Measurements from ENCODE around the gene GALR2. TPM values are rescaled to one million over a fixed set of nuclear protein-coding genes. Genes with fewer than 3 reads are reported as not detected.
A peak's percentile ranks its signal among the peaks of the same experiment; 100 is the strongest.

Gene GALR2, protein sequence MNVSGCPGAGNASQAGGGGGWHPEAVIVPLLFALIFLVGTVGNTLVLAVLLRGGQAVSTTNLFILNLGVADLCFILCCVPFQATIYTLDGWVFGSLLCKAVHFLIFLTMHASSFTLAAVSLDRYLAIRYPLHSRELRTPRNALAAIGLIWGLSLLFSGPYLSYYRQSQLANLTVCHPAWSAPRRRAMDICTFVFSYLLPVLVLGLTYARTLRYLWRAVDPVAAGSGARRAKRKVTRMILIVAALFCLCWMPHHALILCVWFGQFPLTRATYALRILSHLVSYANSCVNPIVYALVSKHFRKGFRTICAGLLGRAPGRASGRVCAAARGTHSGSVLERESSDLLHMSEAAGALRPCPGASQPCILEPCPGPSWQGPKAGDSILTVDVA
- total RNA-seq = under 1 TPM in 1 of 2 donors, not detected in 1; 0.40 TPM
- polyA plus RNA-seq = under 1 TPM; 0.20 to 0.44 TPM
- long read RNA-seq, donor 1 = 0 reads
- long read RNA-seq, donor 2 = 0 reads
- long read RNA-seq, donor 3 = 0 reads
- long read RNA-seq, donor 4 = 0 reads
- long read RNA-seq, donor 5 = 0 reads

DNA sequence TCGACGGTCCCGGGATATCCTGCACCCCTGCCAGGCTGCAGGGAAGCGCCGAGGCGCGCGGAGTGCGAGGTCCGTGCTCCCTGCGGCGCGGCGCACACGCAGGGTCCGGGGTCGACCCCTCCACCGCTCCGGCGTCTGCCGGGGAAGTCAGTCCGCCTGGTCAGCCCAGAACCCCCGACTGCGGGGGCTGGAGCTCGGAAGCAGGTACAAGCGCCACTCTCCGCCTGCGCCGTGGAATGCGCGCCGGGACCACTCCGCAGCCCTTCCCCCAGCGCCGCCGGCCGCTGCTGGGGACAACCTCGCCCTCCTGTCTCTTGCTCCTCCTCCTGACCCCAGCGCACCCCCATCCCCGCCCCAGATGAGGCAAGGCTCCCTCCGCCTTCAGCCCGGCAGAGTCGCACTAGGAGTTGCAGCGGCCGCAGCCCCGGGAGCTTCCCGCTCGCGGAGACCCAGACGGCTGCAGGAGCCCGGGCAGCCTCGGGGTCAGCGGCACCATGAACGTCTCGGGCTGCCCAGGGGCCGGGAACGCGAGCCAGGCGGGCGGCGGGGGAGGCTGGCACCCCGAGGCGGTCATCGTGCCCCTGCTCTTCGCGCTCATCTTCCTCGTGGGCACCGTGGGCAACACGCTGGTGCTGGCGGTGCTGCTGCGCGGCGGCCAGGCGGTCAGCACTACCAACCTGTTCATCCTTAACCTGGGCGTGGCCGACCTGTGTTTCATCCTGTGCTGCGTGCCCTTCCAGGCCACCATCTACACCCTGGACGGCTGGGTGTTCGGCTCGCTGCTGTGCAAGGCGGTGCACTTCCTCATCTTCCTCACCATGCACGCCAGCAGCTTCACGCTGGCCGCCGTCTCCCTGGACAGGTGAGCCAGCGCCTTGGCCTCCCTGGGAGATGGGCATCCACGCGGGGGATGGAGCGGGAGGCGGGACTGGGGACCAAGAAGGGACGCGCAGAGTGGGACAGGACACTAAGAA lies at the start of gene GALR2:
GALR2 (plus strand) TSS at position 392 of the 974 bp plus-strand sequence; CDS start at position 495, 103 bp downstream.
- Histone ChIP-seq H3K36me3 (ENCODE audit: control insufficient read depth in 4 of 4, insufficient read depth in 4 of 4, low read length in 4 of 4) (no peaks in the 10 kb centered on the region), H3K4me3 (no peak within 1 kb of the TSS), H3K9me3 (ENCODE audit: control insufficient read depth in 4 of 4, insufficient read depth in 3 of 4, low read length in 3 of 4) (peaks cover 0 to 8% (median 0%) of the 10 kb centered on the region in 4 donors), H3K9ac (ENCODE audit: insufficient read depth in 1 of 2, low read length in 2 of 2) (no peak within 1 kb of the TSS), H3K4me1 (ENCODE audit: control insufficient read depth in 5 of 5, insufficient read depth in 5 of 5, low read length in 5 of 5) (peaks cover 0 to 33% (median 10%) of the 10 kb centered on the region in 5 donors), H3K27ac (ENCODE audit: low read depth in 1 of 2, low read length in 1 of 2) (no peak within 1 kb of the TSS), H3K27me3 (ENCODE audit: control insufficient read depth in 3 of 3, insufficient read depth in 3 of 3, low read length in 2 of 3) (peaks cover 4 to 57% (median 50%) of the 10 kb centered on the region in 3 donors)
- ATAC-seq (ENCODE audit: insufficient read depth, low FRiP score) (no peak), DNase-seq (no peak)
- TF ChIP-seq, protein P1, sequence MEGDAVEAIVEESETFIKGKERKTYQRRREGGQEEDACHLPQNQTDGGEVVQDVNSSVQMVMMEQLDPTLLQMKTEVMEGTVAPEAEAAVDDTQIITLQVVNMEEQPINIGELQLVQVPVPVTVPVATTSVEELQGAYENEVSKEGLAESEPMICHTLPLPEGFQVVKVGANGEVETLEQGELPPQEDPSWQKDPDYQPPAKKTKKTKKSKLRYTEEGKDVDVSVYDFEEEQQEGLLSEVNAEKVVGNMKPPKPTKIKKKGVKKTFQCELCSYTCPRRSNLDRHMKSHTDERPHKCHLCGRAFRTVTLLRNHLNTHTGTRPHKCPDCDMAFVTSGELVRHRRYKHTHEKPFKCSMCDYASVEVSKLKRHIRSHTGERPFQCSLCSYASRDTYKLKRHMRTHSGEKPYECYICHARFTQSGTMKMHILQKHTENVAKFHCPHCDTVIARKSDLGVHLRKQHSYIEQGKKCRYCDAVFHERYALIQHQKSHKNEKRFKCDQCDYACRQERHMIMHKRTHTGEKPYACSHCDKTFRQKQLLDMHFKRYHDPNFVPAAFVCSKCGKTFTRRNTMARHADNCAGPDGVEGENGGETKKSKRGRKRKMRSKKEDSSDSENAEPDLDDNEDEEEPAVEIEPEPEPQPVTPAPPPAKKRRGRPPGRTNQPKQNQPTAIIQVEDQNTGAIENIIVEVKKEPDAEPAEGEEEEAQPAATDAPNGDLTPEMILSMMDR (IDR thresholded peaks at IDR 0.05; ENCODE audit: control extremely low read depth, extremely low read depth) = no peak
- WGBS, 2 donors = 3 to 5% methylated on average over 86 to 92 of the region's 92 CpGs

DNA sequence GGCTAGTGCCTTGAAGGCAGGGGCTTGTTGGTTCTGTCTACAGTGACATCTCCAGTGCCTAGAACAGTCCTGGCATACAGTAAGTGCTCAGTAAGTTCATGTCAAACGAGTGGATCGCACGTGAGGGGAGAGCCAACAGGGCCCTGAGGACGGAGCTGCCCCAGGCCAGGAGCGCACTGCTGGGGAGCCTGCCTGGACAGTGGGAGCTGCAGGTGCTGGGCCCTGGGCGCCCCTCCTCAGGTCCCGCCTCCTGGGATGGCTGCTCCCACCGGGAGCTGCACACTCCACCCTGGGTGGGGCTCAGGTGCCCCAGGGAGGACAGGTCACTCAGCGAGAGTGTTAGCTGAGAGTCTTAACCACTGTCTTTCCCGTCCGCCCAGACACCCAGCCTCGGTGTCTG lies 49.3 kb upstream of the GALR2 start:
- Histone ChIP-seq H3K9me3 (ENCODE audit: control insufficient read depth in 4 of 4, insufficient read depth in 3 of 4, low read length in 3 of 4) (no peaks in the 10 kb centered on the region), H3K9ac (ENCODE audit: insufficient read depth in 1 of 2, low read length in 2 of 2) (no peak overlapping the region), H3K36me3 (ENCODE audit: control insufficient read depth in 4 of 4, insufficient read depth in 4 of 4, low read length in 4 of 4) (peaks cover 0 to 2% (median 0%) of the 10 kb centered on the region in 4 donors), H3K27me3 (ENCODE audit: control insufficient read depth in 3 of 3, insufficient read depth in 3 of 3, low read length in 2 of 3) (no peaks in the 10 kb centered on the region), H3K4me1 (ENCODE audit: control insufficient read depth in 5 of 5, insufficient read depth in 5 of 5, low read length in 5 of 5) (peaks cover 0 to 6% (median 0%) of the 10 kb centered on the region in 5 donors), H3K4me3 (no peak overlapping the region), H3K27ac (ENCODE audit: low read depth in 1 of 2, low read length in 1 of 2) (no peak overlapping the region)
- TF ChIP-seq, protein P1 (IDR thresholded peaks at IDR 0.05; ENCODE audit: control extremely low read depth, extremely low read depth) = no peak
- WGBS, 2 donors = 67 to 89% methylated on average over 12 of the region's 12 CpGs
- no peak for ATAC-seq (ENCODE audit: insufficient read depth, low FRiP score)
- no peak for DNase-seq

DNA sequence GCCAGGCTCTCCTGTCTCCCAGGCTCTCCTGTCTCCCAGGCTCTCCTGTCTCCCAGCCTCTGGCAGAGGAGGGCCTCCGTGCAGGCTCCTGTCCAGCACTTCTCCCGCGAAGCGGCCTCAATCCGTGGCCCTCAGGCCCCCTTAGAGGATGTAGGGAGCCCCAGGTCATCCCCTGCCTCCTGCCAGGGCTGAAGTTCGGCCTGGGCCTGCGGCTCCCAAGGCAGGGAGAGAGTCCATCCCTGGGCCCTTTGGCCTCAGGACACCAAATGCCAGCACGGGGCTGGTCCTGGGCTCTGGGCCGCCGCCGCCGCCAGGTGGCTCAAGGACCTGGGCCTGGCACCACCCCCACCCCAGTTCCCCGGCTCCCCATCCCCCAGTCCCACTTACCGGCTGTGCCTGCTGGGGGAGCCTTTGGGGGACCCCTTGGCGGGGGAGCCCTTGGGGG lies 47.8 kb upstream of the GALR2 start:
- 67 to 74% methylated on average over 12 to 15 of the region's 15 CpGs for WGBS, 2 donors
- H3K27me3 ChIP-seq (ENCODE audit: control insufficient read depth in 3 of 3, insufficient read depth in 3 of 3, low read length in 2 of 3) = no peaks in the 10 kb centered on the region
- TF ChIP-seq, protein P1 (IDR thresholded peaks at IDR 0.05; ENCODE audit: control extremely low read depth, extremely low read depth) = no peak
- H3K9me3 ChIP-seq (ENCODE audit: control insufficient read depth in 4 of 4, insufficient read depth in 3 of 4, low read length in 3 of 4) = no peaks in the 10 kb centered on the region
- H3K4me1 ChIP-seq (ENCODE audit: control insufficient read depth in 5 of 5, insufficient read depth in 5 of 5, low read length in 5 of 5) = peaks cover 0 to 6% (median 0%) of the 10 kb centered on the region in 5 donors
- H3K4me3 ChIP-seq = no peak overlapping the region
- peak overlapping the region in 1 of 2 donors; percentile 78 for H3K27ac ChIP-seq (ENCODE audit: low read depth in 1 of 2, low read length in 1 of 2)
- DNase-seq (no peak), ATAC-seq (ENCODE audit: insufficient read depth, low FRiP score) (peak; percentile 19)
- no peak overlapping the region for H3K9ac ChIP-seq (ENCODE audit: insufficient read depth in 1 of 2, low read length in 2 of 2)
- peaks cover 0 to 2% (median 0%) of the 10 kb centered on the region in 4 donors for H3K36me3 ChIP-seq (ENCODE audit: control insufficient read depth in 4 of 4, insufficient read depth in 4 of 4, low read length in 4 of 4)

Data from lung (tissue), 16 donors.